Activated B cell treated with CpG ODN at 0.5 μM for 24 hours (primary cell): ENCODE measurements around the gene SLC35F4. TPM values are rescaled to one million over a fixed set of nuclear protein-coding genes. Genes with fewer than 3 reads are reported as not detected.

ENCODE experiments used
- ATAC-seq: fragments of 200-7000 bp; cut with Tn5 transposase; one replicate; pipeline ENCODE4 v1.10.0; 2021; ENCODE audit warnings: low read depth, mild to moderate bottlenecking, moderate library complexity
- CTCF ChIA-PET: fragments of 350-600 bp; sonication (Branson Sonifier 250); formaldehyde crosslinking; loops from one replicate; lab custom pipeline; 2021; ENCODE audit warnings: antibody characterized with exemption; lab: Charles Lee
- POLR2A ChIA-PET: fragments of 350-600 bp; sonication (Branson Sonifier 250); formaldehyde crosslinking; loops from one replicate; lab custom pipeline; 2021; ENCODE audit warnings: antibody characterized with exemption; lab: Charles Lee
- DNase-seq: peaks from one replicate; pipeline ENCODE4 v3.0.0; 2022
- H3K27ac Mint-ChIP-seq: one replicate; pipeline ENCODE4 v1.8.0; 2020; ENCODE audit warnings: mixed read lengths
- H3K27me3 Mint-ChIP-seq: one replicate; pipeline ENCODE4 v1.8.0; 2021; ENCODE audit warnings: mixed read lengths
- H3K36me3 Mint-ChIP-seq: one replicate; pipeline ENCODE4 v1.8.0; 2021; ENCODE audit warnings: low read depth, mixed read lengths
- H3K4me1 Mint-ChIP-seq: one replicate; pipeline ENCODE4 v1.8.0; 2021; ENCODE audit warnings: mixed read lengths
- H3K4me3 Mint-ChIP-seq: one replicate; pipeline ENCODE4 v1.8.0; 2020; ENCODE audit warnings: mild to moderate bottlenecking, mixed read lengths
- H3K9me3 Mint-ChIP-seq: one replicate; pipeline ENCODE4 v1.8.0; 2020; ENCODE audit warnings: mixed read lengths
- intact Hi-C: fragments of 100-400 bp; cut with micrococcal nuclease; formaldehyde crosslinking; loops from one replicate; pipeline ENCODE4 v1.15.1; 2024
- total RNA-seq: library from RNA; stranded (reverse); gene quantifications from 2 replicates; pipeline ENCODE4 v1.2.3, GENCODE V29; 2022
- TF ChIP-seq, protein P1 (sequence below): fragments of 200-600 bp; IDR thresholded peaks from one replicate; pipeline ENCODE4 v1.8.0; 2022; ENCODE audit warnings: antibody characterized with exemption, mild to moderate bottlenecking

SLC35F4 gene
- total RNA-seq, 1 donor from 2014 or later = not detected

DNA sequence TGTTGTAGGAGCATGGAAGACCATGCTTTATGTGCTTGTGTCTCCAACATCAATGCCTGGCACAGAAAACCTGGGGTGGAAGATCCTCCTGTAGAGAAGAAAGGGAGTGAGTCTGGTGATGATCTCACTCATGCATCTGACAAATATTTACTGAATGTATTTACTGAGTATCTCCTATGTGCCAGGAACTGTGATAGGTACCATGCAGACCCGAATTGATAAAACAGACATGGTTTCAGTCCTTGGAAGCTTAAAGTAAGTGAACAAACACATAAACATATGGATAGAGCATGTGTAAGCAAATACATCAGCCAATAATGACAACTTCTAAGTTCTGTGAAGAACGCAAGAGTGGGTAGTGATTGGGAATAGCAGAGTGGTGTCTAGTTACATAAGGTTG is 255.3 kb downstream of the SLC35F4 start:
- ChIA-PET POLR2A (no interaction called here), CTCF (no interaction called here)
- no peak overlapping the region for H3K27ac Mint-ChIP-seq
- no peaks in the 10 kb centered on the region for H3K27me3 Mint-ChIP-seq
- H3K9me3 Mint-ChIP-seq = no peaks in the 10 kb centered on the region
- ATAC-seq = no peak
- intact Hi-C loops = no loop called here
- H3K4me3 Mint-ChIP-seq = no peak overlapping the region
- TF ChIP-seq, protein P1, sequence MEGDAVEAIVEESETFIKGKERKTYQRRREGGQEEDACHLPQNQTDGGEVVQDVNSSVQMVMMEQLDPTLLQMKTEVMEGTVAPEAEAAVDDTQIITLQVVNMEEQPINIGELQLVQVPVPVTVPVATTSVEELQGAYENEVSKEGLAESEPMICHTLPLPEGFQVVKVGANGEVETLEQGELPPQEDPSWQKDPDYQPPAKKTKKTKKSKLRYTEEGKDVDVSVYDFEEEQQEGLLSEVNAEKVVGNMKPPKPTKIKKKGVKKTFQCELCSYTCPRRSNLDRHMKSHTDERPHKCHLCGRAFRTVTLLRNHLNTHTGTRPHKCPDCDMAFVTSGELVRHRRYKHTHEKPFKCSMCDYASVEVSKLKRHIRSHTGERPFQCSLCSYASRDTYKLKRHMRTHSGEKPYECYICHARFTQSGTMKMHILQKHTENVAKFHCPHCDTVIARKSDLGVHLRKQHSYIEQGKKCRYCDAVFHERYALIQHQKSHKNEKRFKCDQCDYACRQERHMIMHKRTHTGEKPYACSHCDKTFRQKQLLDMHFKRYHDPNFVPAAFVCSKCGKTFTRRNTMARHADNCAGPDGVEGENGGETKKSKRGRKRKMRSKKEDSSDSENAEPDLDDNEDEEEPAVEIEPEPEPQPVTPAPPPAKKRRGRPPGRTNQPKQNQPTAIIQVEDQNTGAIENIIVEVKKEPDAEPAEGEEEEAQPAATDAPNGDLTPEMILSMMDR = no peak
- H3K36me3 Mint-ChIP-seq = no peaks in the 10 kb centered on the region
- H3K4me1 Mint-ChIP-seq = no peaks in the 10 kb centered on the region
- no peak for DNase-seq

DNA sequence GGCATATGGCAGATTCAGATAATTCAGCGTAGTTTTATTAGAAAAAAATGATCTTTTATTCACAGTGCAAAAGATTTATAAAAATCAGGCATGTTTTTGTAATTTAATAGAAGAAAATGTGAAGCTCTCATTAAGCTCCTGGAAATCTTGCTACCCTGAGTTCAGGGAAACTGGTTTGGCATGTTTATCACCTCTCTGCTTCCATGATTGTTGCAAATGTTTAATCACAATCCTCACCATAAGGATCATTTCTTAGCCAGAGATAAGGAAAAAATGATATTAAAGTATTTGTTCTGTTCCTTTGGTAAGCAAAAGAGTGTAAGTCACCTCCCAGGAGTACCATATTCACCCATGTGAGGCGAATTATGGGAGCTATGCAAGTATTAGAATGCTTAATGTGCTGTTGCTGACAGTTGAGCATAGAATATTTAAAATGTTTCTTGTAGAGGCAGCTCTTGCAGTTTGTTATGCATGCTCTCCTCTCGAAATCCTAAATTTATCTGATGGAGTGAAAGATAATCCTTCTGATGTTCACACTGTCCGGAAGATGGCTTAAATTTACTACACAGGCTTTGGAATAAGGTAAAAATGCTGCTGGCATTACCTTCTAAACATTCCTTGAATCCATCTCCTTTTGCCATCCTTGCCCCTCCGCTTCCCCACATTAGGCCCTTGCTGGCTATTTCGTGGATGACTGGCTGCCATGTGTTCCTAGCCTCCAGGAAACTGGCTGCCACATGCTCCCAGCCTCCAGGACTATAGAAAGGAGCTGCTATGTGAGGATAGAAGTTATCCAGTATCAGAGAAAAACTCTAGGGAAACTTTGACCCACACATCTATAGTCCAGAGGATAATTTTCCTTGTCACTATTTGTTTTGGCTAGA is 256.5 kb downstream of the SLC35F4 start:
- intact Hi-C loops = no loop called here
- H3K4me1 Mint-ChIP-seq = no peaks in the 10 kb centered on the region

DNA sequence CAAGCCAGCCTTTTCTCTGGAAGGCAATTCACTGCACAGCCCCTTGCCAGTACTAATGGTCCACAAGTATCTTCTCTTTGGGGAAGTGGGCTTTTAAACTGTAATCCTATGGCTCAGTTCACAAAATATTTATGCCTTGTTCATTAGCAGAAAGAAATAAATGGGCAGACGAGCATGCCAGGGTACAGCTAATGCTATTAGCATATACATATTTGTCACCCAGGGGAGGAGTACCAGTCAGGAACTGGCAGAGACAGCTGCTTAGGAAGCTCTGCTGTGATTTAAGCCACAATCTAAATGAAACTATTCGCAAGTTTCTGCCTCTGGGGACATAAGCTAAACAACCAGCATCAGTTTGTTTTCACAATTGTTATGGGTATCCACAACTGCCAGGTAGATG is 258.8 kb downstream of the SLC35F4 start:
- Mint-ChIP-seq H3K4me1 (no peaks in the 10 kb centered on the region), H3K27ac (no peak overlapping the region), H3K4me3 (no peak overlapping the region), H3K36me3 (no peaks in the 10 kb centered on the region), H3K9me3 (no peaks in the 10 kb centered on the region), H3K27me3 (no peaks in the 10 kb centered on the region)
- CTCF ChIA-PET = no interaction called here
- intact Hi-C loops = no loop called here
- TF ChIP-seq, protein P1 = no peak
- ATAC-seq = no peak
- no peak for DNase-seq
- POLR2A ChIA-PET = no interaction called here

More for the DNA sequence above, 256.5 kb downstream of the SLC35F4 start:
- Mint-ChIP-seq H3K27ac (no peak overlapping the region), H3K36me3 (no peaks in the 10 kb centered on the region), H3K4me3 (no peak overlapping the region), H3K9me3 (no peaks in the 10 kb centered on the region), H3K27me3 (no peaks in the 10 kb centered on the region)
- ATAC-seq (no peak), DNase-seq (no peak)
- TF ChIP-seq, protein P1 = no peak
- ChIA-PET CTCF (no interaction called here), POLR2A (no interaction called here)

DNA sequence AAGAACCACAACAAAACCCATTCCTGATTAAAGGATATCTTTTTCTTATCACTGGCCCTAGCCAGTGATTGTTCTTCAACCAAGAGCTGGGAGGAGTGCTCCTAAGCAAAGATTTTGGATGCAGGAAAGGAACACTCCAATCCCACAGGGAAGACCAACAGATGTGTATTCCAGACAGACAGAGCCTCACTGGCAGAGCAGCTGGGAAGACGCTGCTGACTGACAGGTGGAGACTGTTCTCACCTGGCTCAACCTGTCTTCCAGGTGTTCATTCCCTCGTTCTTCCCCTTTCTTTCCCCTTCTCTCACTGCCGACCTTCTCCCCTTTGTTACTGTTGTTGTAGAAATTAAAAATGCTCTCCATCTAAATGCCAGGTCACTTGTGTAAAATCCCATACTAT is 282.5 kb downstream of the SLC35F4 start:
- CTCF ChIA-PET = no interaction called here
- no peak overlapping the region for H3K27ac Mint-ChIP-seq
- H3K4me1 Mint-ChIP-seq = no peaks in the 10 kb centered on the region
- POLR2A ChIA-PET = no interaction called here
- intact Hi-C loops = no loop called here
- no peaks in the 10 kb centered on the region for H3K9me3 Mint-ChIP-seq
- TF ChIP-seq, protein P1 = no peak
- ATAC-seq (no peak), DNase-seq (no peak)
- no peaks in the 10 kb centered on the region for H3K27me3 Mint-ChIP-seq
- H3K36me3 Mint-ChIP-seq = no peaks in the 10 kb centered on the region
- H3K4me3 Mint-ChIP-seq = no peak overlapping the region

DNA sequence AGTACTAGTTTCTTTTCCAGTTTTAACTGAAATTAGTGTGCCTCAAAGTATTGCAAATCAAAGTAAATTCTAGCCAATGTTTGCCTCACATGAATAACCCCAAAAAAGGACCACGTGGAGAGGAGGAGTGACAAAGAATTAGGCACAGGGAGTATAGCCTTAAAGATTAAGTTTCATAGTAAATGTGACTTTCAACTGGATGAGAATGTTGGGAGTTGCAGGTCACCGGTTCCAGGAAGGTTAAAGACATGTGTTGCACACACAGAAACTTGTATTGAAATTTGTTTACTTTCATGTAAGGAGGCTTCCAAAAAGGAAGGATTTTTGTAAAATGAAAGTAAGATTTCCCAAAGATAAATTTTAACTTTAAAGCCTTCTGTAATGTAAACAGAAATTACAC is 283.1 kb downstream of the SLC35F4 start:
- Mint-ChIP-seq H3K36me3 (no peaks in the 10 kb centered on the region), H3K9me3 (no peaks in the 10 kb centered on the region), H3K4me3 (no peak overlapping the region), H3K27ac (no peak overlapping the region), H3K27me3 (no peaks in the 10 kb centered on the region), H3K4me1 (no peaks in the 10 kb centered on the region)
- DNase-seq (no peak), ATAC-seq (no peak)
- ChIA-PET POLR2A (no interaction called here), CTCF (no interaction called here)
- intact Hi-C loops = no loop called here
- TF ChIP-seq, protein P1 = no peak
